GM10847 (cell line): ENCODE measurements around the gene MB21D2.

Experiments used
- POLR2A ChIP-seq: IDR thresholded peaks from 2 replicates; pipeline ENCODE4 v1.6.1; 2011; ENCODE audit not compliant: insufficient read length; ENCODE audit errors: extremely low read depth

Gene MB21D2

GRCh38 chr3:192907784-192908183 lies 9.9 kb downstream of the MB21D2 start:
- no peak for TF ChIP-seq POLR2A

- TF ChIP-seq POLR2A, result no peak
These were observed 10.7 kb downstream of the MB21D2 start for GRCh38 chr3:192906940-192907339.

DNA sequence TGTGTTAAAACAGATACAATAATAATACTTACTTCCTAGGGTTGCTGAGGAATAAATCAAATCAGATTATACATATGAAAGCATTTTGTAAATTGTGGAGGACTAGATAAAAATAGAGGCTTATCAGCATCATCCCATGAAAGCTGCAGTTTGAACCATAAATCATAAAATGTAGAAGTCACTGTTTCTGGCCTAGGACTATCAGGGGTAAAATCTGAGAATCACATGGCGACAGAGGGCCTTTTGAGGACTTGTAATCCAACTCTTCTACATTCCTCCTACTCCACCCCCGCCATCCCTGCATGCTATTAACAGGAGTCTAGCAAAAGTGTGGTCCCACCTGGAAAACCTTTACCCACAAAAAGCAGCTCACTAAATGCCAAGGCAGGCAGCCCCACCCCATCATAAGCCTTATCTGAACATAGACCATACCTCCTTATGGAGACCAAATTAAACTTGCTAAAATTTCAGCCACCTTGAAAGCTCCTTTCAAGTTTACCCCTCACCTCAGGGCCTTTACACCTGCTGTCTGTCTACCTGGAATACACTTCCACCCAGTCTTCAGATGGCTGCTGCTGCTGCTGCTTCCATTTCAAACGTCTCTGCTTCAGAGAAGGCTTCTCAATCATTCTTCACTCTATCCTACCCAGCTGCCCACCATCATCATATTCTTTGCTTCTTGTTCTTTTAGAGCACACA lies 11.5 kb downstream of the MB21D2 start:
- TF ChIP-seq POLR2A, result no peak

- TF ChIP-seq POLR2A, result no peak
These were observed 12.9 kb downstream of the MB21D2 start for GRCh38 chr3:192904632-192905289.

DNA sequence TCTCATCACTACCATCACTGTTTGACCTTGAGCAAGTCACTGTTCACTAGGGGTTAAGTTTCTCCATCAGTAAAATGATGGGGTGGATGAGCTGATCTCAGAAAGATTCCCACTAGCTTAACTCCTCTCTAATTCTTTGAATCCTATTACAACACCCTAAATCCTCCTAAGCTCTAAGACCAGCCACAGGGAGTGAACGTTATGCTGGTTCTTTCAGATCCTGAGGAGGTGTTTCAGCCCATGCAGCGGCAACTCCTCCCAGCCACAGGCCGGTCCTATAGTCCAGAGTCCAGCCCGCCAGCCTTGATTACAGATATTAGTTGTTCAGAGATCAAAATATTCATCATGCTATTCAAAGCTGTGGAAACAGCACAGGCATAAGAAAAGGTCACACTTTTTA lies 15.1 kb downstream of the MB21D2 start:
- TF ChIP-seq POLR2A, result no peak

DNA sequence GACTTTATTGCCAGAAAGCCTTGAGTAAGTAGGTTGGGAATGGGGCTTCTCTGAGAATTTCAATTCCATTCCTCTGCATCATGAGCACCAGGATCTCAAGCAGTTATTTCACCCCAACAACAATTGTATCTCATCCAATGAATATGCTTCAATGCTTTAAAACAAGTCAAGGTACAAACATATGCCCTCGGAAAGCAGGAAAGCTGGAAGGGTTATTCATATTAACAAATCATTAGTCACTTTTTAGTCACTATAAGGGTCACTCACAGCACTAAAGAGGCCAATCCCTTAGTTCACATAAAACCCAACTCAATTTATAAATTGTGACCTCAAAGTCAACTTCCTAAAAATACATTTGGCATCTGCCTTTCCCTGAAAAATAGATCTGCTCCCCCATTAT lies 16.2 kb downstream of the MB21D2 start:
- no peak for TF ChIP-seq POLR2A

DNA sequence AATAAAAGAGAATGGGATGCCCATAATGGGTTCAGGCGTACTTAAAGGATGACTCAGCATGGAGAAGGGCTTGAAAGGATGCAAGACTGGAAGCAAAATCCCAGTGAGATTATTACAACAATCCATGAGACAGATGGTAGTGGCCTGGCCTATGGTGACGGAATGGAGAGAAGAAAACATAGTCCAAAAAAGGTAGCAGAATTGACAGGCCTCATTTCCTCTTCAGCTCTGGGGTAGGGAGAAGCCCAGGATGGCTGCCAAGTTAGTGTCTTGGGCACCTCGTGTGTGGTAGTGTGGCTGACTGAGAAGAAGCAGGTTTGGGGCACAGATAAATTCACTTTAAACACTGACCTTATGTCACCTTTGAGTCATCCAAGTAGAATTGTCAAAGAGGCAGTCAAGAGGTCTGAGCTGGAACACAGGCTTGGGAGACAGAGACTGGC lies 18.1 kb downstream of the MB21D2 start:
- TF ChIP-seq POLR2A, result no peak

GRCh38 chr3:192897005-192897404 lies 20.7 kb downstream of the MB21D2 start:
- no peak for TF ChIP-seq POLR2A

GRCh38 chr3:192896208-192896607 lies 21.4 kb downstream of the MB21D2 start:
- TF ChIP-seq POLR2A, result no peak

DNA sequence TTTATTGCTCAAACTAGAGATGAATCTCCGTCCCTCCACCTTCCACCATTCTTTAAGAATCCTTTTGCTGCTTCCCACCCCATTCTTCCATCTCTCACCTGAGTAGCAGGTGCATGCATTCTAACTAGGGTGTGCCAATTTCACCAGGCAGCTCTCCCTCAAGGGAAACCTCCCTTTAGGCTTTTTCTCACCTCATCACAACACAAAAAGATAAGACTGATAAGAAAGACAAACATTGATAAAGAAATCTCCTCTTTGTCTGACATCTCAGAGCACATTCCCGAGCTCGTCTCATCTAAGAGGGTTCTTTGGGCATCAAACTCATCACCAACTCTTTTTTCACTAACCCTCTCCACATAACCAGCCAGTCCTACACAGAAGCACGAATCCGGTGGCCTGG lies 23.0 kb downstream of the MB21D2 start:
- no peak for TF ChIP-seq POLR2A

GRCh38 chr3:192892981-192893700 lies 24.5 kb downstream of the MB21D2 start:
- TF ChIP-seq POLR2A, result no peak

- TF ChIP-seq POLR2A, result no peak
These were observed 27.0 kb downstream of the MB21D2 start for GRCh38 chr3:192890347-192891335.

- no peak for TF ChIP-seq POLR2A
These were observed 28.0 kb downstream of the MB21D2 start for GRCh38 chr3:192889679-192890078.

GRCh38 chr3:192888190-192888589 lies 29.5 kb downstream of the MB21D2 start:
- TF ChIP-seq POLR2A, result no peak

GRCh38 chr3:192887701-192888100 lies 30.0 kb downstream of the MB21D2 start:
- no peak for TF ChIP-seq POLR2A
